OCI-LY7 (cell line): Measurements from ENCODE around the gene CHAF1A. TPM values are rescaled to one million over a fixed set of nuclear protein-coding genes. Genes with fewer than 3 reads are reported as not detected.

Experiments used
- BruUV-seq: library from RNA; stranded (reverse); fragments of 400-500 nt; replicated peaks from 2 replicates; lab custom pipeline; 2021; lab: Mats Ljungman, UMichigan
- CTCF ChIA-PET: fragments of 300-600 bp; sonication (Branson Sonifier 250); formaldehyde crosslinking; loops from one replicate; lab custom pipeline; 2022; ENCODE audit warnings: antibody characterized with exemption; ENCODE audit not compliant: unreplicated experiment; lab: Charles Lee
- POLR2A ChIA-PET: fragments of 300-600 bp; sonication (Branson Sonifier 250); formaldehyde crosslinking; loops from one replicate; lab custom pipeline; 2022; ENCODE audit warnings: antibody characterized with exemption; lab: Charles Lee
- DNase-seq: peaks from one replicate; pipeline ENCODE4 v3.0.0-alpha.2; 2015; ENCODE audit warnings: low spot score
- H2AFZ ChIP-seq: fragments of 200-600 bp; sonication (generic), shearing (Covaris generic); 2 replicates; pipeline ENCODE4 v1.6.1; 2014; ENCODE audit warnings: mild to moderate bottlenecking, antibody characterized with exemption, low read length, moderate library complexity
- H3K27ac ChIP-seq: fragments of 200-600 bp; sonication (generic); 2 replicates; pipeline ENCODE4 v1.5.1; 2014; ENCODE audit warnings: mixed run types, low read depth, mild to moderate bottlenecking, moderate library complexity, low read length, inconsistent platforms; ENCODE audit not compliant: poor library complexity, severe bottlenecking
- H3K36me3 ChIP-seq: fragments of 200-600 bp; sonication (generic); 2 replicates; pipeline ENCODE4 v1.6.1; 2014; ENCODE audit warnings: mild to moderate bottlenecking, antibody characterized with exemption, low read length, moderate library complexity, mixed read lengths; ENCODE audit not compliant: insufficient read depth
- H3K4me1 ChIP-seq: fragments of 200-600 bp; sonication (generic); 2 replicates; pipeline ENCODE4 v1.5.1; 2014; ENCODE audit warnings: mild to moderate bottlenecking, low read length; ENCODE audit not compliant: insufficient read depth, poor library complexity, severe bottlenecking
- H3K4me2 ChIP-seq: fragments of 200-600 bp; sonication (generic); 2 replicates; pipeline ENCODE4 v1.6.1; 2014; ENCODE audit warnings: mild to moderate bottlenecking, low read length
- H3K4me3 ChIP-seq: fragments of 200-600 bp; sonication (generic); 2 replicates; pipeline ENCODE4 v1.5.1; 2014; ENCODE audit warnings: mild to moderate bottlenecking, low read depth, low read length; ENCODE audit not compliant: poor library complexity, severe bottlenecking
- H3K79me2 ChIP-seq: fragments of 200-600 bp; sonication (generic); 2 replicates; pipeline ENCODE4 v1.6.1; 2016; ENCODE audit warnings: low read depth, mild to moderate bottlenecking, low read length, moderate library complexity, mixed read lengths; ENCODE audit not compliant: insufficient read depth
- H3K9me2 ChIP-seq: fragments of 200-600 bp; sonication (generic); 2 replicates; pipeline ENCODE4 v1.6.1; 2016; ENCODE audit warnings: mild to moderate bottlenecking, low read length, mixed read lengths; ENCODE audit not compliant: insufficient read depth
- H3K9me3 ChIP-seq: fragments of 200-600 bp; sonication (generic); 2 replicates; pipeline ENCODE4 v1.6.1; 2014; ENCODE audit warnings: mild to moderate bottlenecking, mixed run types, low read length, mixed read lengths
- H4K20me1 ChIP-seq: fragments of 200-600 bp; sonication (generic); 2 replicates; pipeline ENCODE4 v1.6.1; 2014; ENCODE audit warnings: mild to moderate bottlenecking, antibody characterized with exemption, low read length, moderate library complexity, mixed read lengths; ENCODE audit not compliant: insufficient read depth
- EZH2phosphoT487 ChIP-seq: fragments of 200-600 bp; sonication (generic); IDR thresholded peaks from 2 replicates; pipeline ENCODE4 v1.6.1; 2018; ENCODE audit warnings: low read depth, borderline replicate concordance, mild to moderate bottlenecking, mixed run types, antibody characterized with exemption, low read length, moderate library complexity, mixed read lengths
- intact Hi-C: fragments of 100-400 bp; cut with micrococcal nuclease; formaldehyde crosslinking; loops from one replicate; pipeline ENCODE4 v1.10.0; 2022; ENCODE audit not compliant: unreplicated experiment
- total RNA-seq, 2 experiments: library from RNA; depleted of rRNA in 1 of 2; stranded (reverse); fragments of >200 nt in 1 of 2; shearing (Covaris generic) in 1 of 2; gene quantifications; 2 replicates each; pipeline ENCODE4 v1.2.3, GENCODE V29; 2014 to 2022
- TF ChIP-seq, protein P1 (sequence below): fragments of 200-600 bp; sonication (generic); conservative IDR thresholded peaks from 2 replicates; pipeline ENCODE4 v1.5.1; 2014; ENCODE audit warnings: mild to moderate bottlenecking, antibody characterized with exemption, low read length, moderate library complexity, mixed read lengths

The CHAF1A gene
- total RNA-seq, 2 experiments from 2014 or later = 107 to 119 TPM

DNA sequence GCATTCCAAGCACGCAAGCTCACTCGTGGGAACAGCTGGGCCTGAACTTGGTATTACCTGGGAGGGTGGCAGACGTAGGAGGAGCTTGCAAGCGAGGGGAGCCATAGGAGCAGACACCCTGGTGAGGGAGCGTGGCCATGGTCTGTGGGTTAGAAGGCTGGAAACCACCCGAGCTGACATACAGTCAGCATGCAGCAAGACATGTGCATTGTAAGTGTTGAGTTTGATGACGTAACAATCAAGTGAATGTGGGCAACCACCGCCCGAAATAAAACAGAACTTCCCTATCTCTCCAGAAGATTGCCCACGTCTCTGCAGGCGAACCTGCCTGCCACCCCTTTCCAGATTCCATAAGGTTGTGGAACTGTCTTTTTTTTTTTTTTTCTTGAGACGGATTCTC, 28.3 kb downstream of the CHAF1A start:
- Histone ChIP-seq H3K4me1 (no peaks in the 10 kb centered on the region), H3K4me3 (no peak overlapping the region), H2AFZ (no peak overlapping the region), H3K36me3 (peaks cover 87% of the 10 kb centered on the region), H3K27ac (no peak overlapping the region), H3K4me2 (no peak overlapping the region), H4K20me1 (no peaks in the 10 kb centered on the region), H3K9me2 (no peaks in the 10 kb centered on the region), H3K9me3 (no peaks in the 10 kb centered on the region), H3K79me2 (no peaks in the 10 kb centered on the region)
- no TSS peak for BruUV-seq
- no peak for DNase-seq
- intact Hi-C loops = no loop called here
- TF ChIP-seq, protein P1, sequence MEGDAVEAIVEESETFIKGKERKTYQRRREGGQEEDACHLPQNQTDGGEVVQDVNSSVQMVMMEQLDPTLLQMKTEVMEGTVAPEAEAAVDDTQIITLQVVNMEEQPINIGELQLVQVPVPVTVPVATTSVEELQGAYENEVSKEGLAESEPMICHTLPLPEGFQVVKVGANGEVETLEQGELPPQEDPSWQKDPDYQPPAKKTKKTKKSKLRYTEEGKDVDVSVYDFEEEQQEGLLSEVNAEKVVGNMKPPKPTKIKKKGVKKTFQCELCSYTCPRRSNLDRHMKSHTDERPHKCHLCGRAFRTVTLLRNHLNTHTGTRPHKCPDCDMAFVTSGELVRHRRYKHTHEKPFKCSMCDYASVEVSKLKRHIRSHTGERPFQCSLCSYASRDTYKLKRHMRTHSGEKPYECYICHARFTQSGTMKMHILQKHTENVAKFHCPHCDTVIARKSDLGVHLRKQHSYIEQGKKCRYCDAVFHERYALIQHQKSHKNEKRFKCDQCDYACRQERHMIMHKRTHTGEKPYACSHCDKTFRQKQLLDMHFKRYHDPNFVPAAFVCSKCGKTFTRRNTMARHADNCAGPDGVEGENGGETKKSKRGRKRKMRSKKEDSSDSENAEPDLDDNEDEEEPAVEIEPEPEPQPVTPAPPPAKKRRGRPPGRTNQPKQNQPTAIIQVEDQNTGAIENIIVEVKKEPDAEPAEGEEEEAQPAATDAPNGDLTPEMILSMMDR = no peak
- no peak for TF ChIP-seq EZH2phosphoT487
- POLR2A ChIA-PET = no interaction called here
- CTCF ChIA-PET = no interaction called here

DNA sequence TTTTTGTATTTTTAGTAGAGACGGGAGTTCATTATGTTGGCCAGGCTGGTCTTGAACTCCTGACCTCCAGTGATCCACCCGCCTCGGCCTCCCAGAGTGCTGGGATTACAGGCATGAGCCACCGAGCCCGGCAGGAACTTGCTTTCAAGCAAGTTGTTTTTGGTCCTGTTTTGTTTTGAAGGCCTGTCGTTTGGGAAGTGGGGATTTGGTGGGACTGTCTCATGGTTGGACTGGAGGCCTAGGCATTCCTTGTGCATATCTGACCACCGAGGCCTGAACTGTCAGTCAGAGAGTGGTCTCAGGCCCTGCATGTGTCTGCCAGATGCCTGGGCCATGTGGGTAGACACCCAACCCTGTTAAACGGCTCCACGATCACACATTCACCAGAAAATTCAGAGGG, 28.9 kb downstream of the CHAF1A start:
- H3K27ac ChIP-seq = no peak overlapping the region
- no peak for DNase-seq
- H3K9me2 ChIP-seq = no peaks in the 10 kb centered on the region
- ChIA-PET POLR2A (no interaction called here), CTCF (no interaction called here)
- no peaks in the 10 kb centered on the region for H3K79me2 ChIP-seq
- H3K9me3 ChIP-seq = no peaks in the 10 kb centered on the region
- H3K4me2 ChIP-seq = no peak overlapping the region
- no peak overlapping the region for H2AFZ ChIP-seq
- peaks cover 87% of the 10 kb centered on the region for H3K36me3 ChIP-seq
- H3K4me1 ChIP-seq = no peaks in the 10 kb centered on the region
- TF ChIP-seq, protein P1 = no peak
- TF ChIP-seq EZH2phosphoT487 = no peak
- H3K4me3 ChIP-seq = no peak overlapping the region
- intact Hi-C loops = no loop called here
- BruUV-seq = no TSS peak
- no peaks in the 10 kb centered on the region for H4K20me1 ChIP-seq

DNA sequence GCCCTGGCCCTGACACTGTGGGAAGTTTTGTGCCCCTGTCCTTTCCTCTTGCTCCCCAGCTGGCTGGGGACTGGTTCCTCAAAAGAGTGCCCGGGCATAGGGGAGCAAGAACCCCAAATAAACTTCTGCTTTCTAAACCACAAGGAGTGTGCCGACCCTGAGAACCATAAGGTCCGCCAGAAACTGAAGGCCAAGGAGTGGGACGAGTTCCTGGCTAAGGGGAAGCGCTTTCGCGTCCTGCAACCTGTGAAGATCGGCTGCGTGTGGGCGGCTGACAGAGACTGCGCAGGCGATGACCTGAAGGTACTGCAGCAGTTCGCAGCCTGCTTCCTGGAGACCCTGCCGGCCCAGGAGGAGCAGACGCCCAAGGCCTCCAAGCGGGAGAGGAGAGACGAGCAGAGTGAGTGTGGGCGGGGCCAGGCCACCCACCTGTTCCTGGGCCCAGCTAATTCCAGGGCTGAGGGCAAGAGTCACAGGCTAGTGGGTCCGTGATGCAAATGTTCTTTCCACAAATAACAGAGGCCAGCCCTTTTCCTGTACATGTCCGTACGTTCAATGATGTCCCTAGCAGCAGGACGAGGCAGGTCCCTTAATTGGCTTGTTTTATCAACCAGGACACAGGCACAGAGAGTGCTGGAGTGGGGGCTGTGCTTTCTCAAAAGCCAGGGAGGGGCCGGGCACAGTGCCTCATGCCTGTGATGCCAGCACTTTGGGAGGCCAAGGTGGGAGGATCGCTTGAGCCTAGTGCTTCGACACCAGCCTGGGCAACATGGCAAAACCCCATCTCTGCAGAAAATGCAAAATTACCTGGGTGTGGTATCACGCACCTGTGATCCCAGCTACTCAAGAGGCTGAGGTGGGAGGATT, 29.6 kb downstream of the CHAF1A start:
- no peaks in the 10 kb centered on the region for H4K20me1 ChIP-seq
- TF ChIP-seq, protein P1 = no peak
- no peak for TF ChIP-seq EZH2phosphoT487
- H3K79me2 ChIP-seq = no peaks in the 10 kb centered on the region
- H2AFZ ChIP-seq = no peak overlapping the region
- no peak overlapping the region for H3K4me3 ChIP-seq
- DNase-seq = no peak
- no TSS peak for BruUV-seq
- H3K9me3 ChIP-seq = no peaks in the 10 kb centered on the region
- ChIA-PET POLR2A (no interaction called here), CTCF (no interaction called here)
- H3K4me2 ChIP-seq = no peak overlapping the region
- H3K9me2 ChIP-seq = no peaks in the 10 kb centered on the region
- intact Hi-C loops = no loop called here
- H3K27ac ChIP-seq = no peak overlapping the region
- peaks cover 87% of the 10 kb centered on the region for H3K36me3 ChIP-seq
- no peaks in the 10 kb centered on the region for H3K4me1 ChIP-seq
